ENCODE results near the gene NPTX1.

The NPTX1 gene

DNA sequence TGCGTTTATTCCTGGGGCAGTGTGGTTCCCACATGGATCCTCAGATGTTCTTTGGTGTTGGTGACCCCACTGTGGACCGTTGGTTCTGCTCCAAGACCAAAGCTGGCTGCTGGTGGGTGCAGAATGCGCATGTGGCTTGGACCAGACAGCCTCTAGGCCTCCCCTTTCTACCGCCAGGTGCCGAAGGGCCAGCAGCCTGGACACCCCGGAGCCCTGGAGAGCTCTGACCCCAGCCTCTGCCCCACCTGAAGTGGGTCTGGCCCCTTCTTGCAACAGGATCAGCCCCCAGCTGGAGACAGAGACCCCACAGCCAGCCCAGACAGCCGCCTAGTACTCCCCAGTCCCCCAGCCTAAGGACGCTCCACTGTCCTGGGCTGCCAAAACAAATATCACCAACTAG lies 18.4 kb downstream of the NPTX1 start:
- no peak for DNase-seq

DNA sequence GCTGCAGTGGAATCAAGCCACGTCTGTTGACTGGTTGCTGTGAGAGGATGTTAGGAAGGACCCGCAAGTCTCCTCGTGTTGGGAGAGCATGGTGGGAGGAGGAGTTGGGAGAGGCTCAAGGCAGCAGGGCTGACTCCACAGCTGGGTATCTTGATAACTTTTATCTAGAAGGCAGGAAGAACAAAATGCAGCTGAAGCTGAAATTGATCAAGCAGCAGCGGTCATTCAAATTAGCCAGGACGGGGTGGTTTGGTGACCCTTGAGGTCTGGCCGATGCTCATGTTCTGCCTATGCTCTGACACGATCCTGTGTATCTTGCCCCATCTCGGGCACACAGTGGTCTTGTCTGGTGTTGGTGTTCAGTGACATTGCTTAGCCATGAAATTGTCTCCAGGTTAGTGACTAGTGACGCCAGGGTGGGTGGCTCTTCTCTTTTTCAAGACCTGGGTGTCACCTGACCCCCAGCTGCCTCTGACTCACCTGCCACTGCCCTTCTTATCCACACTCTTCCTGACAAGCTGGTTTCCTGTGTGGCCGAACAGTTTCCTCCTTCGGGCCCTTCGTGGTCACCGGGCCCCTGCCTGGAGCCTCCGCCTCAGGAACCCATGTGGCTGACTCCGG lies 19.1 kb downstream of the NPTX1 start:
- no peak for DNase-seq

DNA sequence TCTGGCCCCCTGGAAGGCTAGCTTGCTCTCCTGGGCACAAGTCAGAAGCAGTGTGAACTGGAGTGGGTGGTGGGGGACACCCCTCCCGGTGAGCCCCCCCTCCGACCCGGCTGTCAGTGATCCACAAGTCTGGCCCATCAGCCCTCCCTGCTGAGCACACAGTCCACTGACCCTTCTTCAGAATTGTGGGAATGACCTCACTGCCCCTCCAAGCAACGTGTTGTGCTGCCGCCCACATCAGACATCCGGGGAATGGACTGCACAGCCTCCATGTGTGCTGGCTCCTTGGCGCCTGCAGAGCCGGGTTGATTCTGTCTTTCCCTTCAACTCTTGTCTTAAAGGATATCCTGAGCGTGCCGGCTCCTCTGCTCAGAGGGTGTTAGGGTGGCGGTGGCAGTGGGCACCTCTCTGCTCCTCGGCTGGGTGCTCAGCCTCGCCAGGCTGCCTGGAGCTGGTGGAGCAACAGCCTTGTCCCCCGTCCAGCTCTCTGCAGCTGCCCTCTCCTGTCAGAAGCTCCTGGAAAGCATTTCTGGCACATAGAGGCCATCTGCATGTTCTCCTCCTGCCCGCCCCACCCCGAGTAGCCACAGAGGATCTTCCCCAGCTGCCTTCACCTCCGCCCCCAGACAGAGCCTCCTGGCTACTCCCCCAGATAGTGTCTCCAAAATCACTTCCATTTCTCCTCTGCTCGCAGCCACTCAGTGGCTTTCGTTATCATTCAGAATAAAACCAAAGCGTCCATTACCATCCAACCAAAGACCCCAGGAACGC lies 19.8 kb downstream of the NPTX1 start:
- DNase-seq: no peak

DNA sequence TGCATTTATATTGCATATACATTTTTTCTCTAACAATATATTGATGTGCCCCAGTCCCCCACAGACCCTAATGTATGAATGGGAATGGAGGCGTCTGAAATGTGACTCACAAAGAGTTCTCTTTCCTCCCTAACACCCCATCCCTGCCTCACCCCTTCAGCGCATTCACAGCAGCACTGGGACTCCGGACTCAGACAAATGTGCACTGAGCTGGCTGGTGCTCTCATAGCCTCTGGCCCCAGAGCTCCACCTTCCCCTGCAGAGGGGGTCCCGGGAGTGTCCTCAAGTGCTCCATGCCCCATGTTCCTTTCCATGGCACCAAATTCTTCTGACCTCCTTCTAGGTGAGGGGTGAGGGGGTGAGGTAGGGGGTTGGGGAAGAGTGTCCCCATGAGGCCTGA lies 20.6 kb downstream of the NPTX1 start:
- no peak for DNase-seq

DNA sequence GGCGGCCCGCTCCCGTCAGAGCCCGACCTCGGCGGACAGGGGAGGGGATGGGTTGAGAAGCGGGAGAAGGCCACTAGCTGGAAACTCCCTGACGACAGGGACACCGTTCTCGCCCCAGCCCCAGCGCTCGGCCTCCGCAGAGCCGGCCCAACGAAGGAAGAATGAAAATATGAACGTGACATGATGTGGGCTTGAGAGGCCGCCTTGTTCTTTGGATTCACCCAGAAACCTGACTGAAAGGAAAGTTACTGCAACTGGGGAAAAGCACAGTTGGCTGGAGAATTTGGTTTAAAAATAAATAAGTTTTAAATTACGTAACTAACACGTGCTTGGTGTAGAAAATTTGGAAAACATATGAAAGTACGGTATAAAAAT lies 21.1 kb downstream of the NPTX1 start:
- peak; percentile 49 for DNase-seq

DNA sequence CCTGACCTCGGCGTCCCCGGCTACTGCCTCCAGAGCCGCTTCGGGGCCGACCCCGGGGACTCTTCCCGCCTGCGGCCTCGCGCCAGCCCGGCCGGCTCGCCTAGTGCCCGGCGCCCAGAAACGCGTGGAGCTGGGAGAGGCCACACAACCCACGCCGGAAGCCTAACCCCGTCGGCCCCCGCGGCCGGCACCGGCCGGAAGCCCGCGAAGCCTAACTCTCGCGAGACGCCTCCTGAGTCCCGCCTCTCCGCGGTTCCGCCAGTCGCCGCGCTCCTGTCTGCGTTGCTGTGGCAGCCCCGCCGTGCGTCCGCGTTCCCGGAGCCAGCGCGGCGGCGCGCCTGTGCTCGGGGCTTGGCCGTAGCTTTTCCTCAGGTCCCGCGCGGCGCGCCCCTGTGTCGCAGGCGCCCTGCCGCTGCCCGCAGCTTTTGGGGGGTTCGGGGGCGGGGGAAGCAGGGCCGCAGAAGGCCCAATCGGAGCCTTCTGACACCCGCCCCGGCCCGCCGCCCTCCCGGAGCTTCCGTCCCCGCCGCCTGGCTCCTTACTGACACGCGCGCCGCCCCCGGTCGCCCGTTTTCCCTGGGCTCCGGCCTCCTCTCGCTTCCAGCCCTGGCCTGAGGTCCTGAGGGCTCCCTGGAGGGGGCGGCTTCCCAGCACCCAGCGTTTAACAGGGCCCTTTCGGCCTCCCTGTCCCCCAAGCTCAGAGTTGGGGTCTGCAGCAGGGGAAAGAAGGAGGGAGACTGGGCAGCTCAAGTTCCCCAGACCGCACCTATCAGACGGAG lies 21.7 kb downstream of the NPTX1 start:
- peak; percentile 96 for DNase-seq

DNA sequence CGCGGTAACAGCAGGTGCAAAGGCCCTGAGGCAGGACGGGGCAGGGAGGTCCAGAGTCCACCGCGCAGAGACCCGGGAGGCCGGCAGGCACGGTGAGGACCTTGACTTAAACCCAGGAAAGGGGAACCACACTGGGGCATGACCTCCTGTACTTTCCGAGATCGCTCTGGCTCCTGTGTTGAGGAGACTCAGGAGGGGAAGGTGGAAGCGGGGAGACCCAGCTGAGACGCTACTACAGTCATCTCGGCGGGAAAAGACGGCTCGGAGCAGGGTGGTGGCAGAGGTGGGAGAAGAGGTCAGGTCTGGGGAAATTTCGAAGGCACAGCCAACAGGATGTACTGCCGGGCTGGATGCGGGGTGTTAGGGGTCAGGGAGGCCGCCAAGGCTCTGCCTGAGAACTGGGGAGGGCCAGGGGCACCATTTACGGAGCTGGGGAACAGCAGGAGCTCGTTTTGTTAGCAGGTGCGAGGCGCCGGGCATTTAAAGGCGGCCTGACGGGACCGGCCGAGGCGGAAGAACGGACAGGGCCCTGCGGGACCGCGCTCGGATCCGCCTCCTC lies 22.3 kb downstream of the NPTX1 start:
- DNase-seq: peak; percentile 10

DNA sequence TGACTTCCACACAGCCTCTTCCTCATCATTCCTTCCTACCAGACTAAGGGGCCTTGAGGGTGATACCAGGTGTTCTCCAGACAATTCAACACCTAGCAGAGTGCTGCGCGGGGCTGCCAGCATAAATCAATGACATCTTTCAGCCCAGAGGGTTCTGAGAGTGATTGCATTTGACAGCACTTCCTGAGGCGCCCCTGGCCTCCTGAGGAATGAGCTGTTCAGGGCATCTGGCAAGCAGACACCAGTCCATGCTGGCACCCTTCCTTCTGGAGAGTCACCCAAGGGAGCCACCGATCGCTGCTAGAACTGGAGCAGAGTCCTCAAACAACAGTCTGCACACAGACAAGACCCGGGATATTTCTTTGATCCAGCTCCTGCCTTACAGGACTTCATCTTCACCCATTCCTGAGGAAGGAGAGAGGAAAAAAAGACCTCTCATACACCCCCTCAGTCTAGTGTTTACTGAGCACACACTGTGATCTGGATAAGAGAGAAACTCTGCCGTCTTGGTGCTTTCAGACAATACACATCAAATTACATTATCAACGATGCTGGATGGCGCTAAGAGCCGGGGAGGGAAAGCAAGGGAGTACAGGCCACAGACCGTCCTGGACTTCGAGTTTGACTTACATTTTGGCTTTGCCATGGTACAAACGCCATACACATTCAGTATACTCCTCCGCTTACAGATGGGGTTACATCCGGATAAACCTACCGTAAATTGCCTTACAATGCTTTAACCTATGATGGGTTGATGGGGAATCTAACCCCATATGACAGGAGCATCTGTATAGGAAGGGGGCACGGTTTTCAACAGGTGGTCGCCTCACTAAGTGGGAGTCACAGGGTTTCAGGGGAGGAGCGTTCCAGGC lies 23.0 kb downstream of the NPTX1 start:
- no peak for DNase-seq

DNA sequence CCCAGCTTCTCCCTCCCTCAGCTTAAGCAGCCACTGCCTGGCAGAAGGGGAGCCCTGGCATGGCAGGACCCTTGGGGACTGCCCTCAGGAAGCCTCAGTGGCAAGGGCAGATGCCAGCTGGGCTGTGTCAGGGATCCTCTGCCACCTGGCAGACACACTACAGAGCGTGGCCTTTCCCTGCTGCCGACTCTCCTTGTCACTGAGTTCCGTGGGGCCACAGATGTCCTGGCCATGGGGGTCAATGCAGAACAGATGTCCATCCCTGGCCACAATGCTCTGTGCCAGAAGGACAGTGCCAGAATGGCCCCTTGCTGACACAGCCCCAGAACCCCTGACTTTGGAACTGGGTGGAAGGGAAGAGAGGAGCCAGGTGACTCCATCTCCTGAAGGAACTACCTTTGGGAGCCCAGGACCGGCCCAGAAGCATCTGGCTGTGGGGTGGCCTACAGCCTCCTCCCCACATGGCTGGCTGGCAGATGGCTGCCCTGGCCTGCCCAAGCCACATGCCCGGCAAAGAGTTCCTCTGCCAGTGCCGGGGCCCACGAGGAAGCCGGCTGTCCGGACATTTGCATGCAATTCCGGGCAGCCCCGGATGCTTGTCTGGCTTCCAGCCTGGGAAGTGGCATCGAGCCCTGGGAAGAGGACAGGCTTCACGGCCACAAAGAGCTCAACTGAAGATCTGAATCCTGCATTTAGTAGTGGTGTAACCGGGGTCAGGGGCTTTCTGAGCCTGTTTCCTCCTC lies 24.1 kb downstream of the NPTX1 start:
- DNase-seq: no peak

DNA sequence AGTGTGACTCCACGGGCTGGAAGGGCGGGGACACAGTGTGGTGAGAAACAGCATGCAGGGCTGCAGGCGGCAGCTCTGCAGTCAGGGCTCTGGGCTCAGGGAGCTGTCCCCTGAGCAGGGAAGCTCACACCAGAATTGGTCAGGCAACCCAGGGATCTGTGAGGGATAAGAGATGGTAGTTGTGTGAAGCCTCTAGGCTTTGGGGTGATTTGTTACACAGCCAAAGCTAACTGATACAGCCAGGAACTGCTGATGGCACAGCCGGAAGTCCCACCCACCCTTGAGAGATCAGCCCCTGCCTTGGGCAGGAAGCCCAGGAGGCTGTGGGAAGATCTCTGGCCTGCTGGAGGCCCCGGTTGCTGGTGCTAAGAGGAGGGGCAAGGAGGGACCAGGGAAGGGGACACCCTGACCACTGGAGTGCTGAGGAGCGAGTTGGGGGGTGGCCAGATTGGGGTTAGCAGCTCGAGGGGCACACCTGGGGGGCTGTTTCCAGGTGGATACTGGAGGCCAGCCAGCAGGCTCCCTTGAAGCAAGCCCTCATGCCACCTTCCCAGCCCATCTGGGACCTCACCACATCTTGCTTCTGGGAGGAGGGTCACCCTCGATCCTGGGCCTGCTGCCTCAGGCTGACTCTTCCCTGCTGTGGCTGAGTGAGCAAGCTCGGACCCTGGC lies 25.2 kb downstream of the NPTX1 start:
- DNase-seq: no peak

DNA sequence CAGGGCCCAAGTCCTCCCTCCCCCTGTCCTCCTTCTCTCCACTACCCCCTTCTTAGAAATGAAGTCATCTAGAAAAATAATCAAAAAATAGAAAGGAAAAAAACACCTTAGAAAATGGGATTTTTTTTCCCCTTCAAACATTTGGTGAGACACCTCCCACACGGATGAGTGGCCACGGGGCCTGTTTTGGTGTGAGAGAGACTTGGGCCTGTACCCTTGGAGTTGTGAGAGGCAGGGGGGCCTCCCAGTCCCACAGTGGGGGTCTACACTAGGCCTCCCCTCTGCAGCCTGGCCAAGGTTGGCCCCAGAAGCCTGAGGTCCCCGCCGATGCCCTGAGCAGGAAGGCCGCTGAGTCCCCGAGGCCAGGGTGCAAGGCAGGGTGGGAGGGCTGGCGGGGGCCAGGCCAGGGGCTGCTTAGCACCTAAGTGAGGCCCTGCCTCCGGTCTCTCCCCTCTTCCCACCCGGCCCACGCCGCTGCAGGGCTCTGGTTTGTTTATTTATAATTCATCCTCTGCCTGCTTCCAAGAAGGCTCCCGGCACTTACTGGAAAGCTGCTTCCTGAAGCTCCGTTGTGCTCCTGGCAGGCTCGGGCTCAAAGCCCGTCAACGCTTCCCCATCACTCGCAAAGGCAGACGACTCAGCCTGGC lies 26.4 kb downstream of the NPTX1 start:
- DNase-seq: no peak

DNA sequence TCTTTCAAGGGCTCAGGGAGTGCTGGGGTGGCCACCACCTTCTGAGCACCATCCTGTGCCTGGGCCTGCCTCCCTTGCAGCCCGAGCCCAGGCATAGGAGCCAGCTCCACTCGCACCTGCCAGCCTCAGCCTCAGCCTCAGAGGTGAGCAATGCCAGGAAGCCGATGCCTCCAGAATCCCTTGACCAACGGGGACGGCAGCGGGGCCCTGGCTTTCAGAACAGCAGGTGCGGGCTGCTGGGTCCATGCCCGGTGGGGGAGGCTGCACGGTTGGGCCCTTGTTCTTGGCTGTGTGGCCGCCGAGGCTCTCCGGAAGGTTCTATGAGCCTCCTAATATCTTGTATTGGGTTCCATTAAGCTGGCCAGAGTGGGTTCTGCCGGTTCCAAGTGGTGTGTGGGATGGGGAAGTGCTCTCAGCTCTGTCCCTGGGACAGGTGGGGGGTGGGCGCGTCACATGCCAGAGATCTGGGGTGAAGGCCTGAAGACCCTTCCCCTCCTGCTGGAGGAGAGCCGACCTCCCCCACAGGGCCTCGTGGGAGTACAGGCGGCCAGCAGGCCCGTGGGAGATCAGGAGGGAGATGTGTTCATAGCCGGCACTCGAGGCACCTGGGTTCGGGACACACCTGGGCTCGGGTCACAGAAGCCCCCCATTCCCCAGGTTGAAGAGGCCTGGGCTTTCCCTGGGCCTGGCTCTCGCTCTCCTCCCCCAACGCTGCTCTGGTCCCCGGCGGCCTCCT lies 27.0 kb downstream of the NPTX1 start:
- DNase-seq: no peak

DNA sequence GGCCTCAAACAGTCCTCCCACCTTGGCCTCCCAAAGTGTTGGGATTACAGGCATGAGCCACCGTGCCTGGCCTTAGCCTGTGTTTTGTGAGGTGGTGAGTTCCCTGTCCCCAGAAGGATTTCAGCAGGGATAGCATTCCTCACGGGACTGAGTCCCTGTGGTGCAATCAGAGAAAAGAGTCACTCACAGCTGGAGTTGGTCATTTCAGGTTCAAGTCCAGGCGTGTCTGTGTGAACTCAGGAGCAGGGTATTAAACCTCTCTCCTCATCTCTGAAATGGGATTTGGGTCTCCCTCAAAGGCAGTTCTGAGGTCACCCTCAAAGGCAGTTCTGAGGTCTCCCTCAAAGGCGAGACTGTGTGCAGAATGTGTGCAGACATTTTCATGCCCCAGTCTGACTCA lies 28.6 kb downstream of the NPTX1 start:
- no peak for DNase-seq

DNA sequence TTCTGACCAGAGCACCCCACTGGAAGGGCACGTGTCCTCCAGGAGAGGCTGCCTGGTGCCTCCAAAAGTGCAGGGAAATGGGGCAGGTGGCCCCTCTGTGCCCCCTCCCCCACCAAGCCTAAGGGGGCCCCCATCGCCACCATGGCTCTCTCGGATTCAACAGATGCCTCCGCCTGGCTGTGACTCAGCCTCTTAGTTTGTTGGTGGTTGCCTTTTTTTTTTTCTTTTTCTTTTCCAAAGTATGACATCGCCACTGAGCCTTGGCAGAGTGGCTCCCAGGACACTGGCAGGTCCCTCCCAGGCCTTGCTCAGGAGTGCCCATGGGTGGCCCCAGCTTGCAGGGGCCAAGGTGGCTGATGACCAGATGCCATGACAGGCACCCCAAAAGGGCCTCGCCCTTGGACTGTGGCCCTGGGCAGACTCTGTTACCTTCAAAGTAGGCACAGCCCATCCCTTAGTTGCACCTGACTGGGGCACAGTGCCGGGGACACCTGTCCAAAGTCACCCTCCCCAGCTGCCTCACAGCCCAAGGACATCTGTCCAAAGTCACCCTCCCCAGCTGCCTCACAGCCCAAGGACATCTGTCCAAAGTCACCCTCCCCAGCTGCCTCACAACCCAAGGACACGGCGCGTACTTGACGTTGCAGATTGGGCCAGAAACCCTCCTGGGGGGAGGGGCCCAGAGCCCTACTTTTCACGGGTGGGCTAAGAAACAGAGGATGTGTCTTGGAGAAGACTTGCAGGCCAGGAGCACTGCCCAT lies 29.6 kb downstream of the NPTX1 start:
- DNase-seq: no peak

DNA sequence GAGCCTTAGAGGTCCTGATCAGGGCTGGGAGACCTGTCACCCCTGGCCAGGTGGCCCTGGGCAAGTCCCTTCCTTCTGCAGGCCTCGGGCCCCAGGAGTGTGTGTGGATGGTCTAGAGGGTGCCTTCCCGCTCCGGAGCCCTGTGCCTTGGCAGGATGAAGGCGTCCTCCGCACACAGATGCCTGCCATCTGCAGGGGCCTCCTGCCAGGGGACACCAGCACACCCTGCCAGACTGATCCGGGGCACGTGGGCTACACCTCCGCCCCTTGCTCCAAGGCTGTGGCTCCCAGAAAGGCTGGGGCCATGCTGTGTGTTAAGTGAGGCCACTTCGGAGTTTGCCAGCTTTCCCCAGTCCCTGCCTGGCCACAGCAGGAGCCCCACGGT lies 30.7 kb downstream of the NPTX1 start:
- no peak for DNase-seq

DNA sequence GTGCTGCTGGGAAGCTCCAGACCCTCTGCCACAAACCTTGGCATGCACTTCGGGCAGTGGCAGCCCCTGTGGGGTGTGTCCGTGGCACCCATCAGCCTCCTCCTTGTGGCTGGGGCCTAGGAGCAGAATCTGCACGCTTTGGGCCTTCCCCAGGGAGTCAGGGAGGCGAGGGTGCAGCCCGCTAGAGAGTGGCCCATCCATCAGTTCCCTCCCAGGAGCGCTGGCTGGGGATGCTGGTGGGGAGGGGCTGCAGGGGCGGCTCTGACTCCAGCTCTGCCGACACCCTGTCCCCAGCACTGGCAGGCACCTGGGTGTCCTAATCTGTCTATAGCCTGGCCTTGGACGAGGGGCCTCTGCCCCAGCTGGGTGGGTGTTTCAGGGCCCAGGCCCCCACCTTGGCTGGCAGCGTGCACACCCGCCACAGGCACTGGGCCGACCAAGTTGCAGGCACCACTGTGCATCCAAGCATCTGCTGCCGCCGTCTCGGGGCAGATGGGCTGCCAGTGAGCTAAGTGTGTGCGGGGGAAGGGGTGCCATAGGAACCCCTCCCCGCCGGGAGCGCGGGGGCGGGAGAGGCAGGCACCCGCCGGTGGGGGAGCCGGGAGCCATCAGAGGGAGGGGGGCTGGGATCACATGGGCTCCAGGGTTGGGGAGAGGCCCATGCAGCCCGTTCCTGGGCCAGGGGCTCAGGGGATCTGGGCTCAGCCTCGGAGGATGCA lies 31.2 kb downstream of the NPTX1 start:
- DNase-seq: no peak

DNA sequence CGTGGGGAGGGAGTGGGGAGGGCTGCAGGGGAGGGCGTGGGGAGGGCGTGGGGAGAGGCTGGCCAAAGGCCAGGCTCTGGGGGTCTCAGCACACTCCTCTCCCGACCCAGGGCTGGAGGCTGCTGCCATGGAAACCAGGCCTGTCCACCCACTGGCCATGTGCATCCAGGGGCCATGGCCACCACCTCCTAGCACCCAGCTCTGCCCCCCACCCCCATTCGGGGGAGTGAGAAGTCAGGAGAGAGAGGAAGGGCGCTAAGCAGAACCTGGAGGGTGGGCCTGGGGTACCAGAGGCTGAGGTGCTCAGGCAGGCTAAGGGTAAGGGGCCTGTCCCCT lies 31.8 kb downstream of the NPTX1 start:
- no peak for DNase-seq

DNA sequence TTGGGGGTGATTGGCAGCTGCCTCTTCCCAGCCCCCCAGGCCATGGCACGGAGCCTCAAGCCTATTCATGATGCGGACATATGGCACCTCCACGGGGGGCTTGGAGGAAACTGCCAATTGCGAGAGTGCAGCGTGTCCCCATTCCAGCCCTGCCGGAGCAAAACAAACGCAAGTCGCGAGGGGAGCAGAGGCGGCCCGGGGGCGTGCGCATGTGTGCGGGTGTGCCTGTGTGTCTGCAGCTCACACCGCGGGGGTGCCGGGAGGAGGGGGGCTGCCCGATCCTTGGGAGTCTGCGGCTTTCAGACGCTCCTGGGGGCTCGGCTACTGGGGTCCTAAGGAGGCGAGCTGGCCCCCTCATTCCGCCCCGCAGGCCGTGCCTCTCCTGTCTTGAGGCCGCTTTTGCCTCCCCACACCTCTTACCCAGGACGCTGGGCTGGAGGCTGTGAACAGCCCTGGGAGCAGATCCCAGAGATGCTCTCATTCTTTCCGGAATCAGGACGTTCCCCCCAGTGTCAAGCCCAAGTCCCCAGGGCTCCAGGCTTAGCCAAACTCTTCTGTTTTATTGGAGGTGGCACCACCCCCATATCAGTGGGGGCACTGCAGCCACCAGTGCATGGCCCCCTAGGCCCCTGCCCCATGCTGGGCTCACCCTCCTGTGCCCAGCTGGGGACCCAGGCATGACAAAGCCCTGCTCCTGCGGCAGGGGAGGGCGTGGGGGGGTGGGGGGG lies 32.3 kb downstream of the NPTX1 start:
- DNase-seq: no peak

Measured in stimulated activated CD4-positive, alpha-beta T cell treated with anti-CD3 and anti-CD28 coated beads, Interleukin-4, amount 100 ng/mL, for 1 hour (primary cell).